ENCODE measurements around the gene AP5B1. TPM values are rescaled to one million over a fixed set of nuclear protein-coding genes. Genes with fewer than 3 reads are reported as not detected.

The AP5B1 gene
- total and polyA plus RNA-seq, 2 of the 8 experiments (the other 6 are each of a cell fraction or from before 2014, with no cell fraction given), result 7.6 to 10.0 TPM

DNA sequence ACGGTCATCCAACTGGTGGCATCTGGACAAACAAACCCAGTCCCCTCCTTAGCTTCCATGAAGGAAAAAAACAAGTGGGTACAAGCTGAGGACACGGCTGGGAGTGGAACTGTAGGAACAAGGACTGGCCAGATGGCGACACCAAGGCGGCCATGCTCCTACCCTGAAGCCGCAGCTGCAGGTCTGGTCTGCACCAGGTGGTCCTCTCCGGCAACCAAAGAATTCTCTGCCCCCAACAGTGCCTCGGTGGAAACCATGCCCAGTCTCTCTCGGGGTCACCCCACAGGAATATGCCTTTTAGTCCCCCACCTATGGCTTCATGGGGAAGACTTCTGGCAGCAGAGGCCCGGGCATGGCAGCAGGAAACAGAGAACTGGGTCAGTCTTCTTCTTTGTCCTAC lies 28.7 kb upstream of the AP5B1 start (continued):
- TF ChIP-seq CTCF (IDR thresholded peaks at IDR 0.05; ENCODE audit: control extremely low read depth in 1 of 3, insufficient read depth in 1 of 3, low read depth in 1 of 3, low read length in 3 of 3), result no peak
- TF ChIP-seq NANOG (IDR thresholded peaks at IDR 0.05; ENCODE audit: insufficient read depth, low read depth, low read length, poor library complexity, severe bottlenecking), result no peak
- TF ChIP-seq CHD1 (IDR thresholded peaks at IDR 0.05; ENCODE audit: low read depth, low read length), result no peak
- TF ChIP-seq USF2 (IDR thresholded peaks at IDR 0.05; ENCODE audit: low read length), result no peak
- no peak for TF ChIP-seq GABPA (IDR thresholded peaks at IDR 0.05; ENCODE audit: borderline replicate concordance, insufficient read depth, low read length)
- TF ChIP-seq RNF2 (IDR thresholded peaks at IDR 0.05; ENCODE audit: borderline replicate concordance, low read depth, low read length, missing control alignments, poor library complexity, severe bottlenecking), result no peak
